Osteoblast (primary cell): ENCODE data around the gene SPRY1. TPM values are rescaled to one million over a fixed set of nuclear protein-coding genes. Genes with fewer than 3 reads are reported as not detected.

Experiments used
- DNase-seq: peaks from one replicate; pipeline ENCODE4 v3.0.0; 2011; ENCODE audit warnings: low spot score, mixed read lengths; ENCODE audit not compliant: insufficient read length; ENCODE audit errors: missing footprints
- H2AFZ ChIP-seq: 2 replicates; pipeline ENCODE4 v1.6.0; 2011; ENCODE audit warnings: mild to moderate bottlenecking, low read length
- H3K27ac ChIP-seq: 2 replicates; pipeline ENCODE4 v1.5.1; 2011; ENCODE audit warnings: mild to moderate bottlenecking, low read depth, low read length, moderate library complexity
- H3K27me3 ChIP-seq: 2 replicates; pipeline ENCODE4 v1.6.0; 2012; ENCODE audit warnings: mild to moderate bottlenecking, control low read depth, inconsistent platforms, low read length, moderate library complexity; ENCODE audit not compliant: insufficient read depth
- H3K36me3 ChIP-seq: 2 replicates; pipeline ENCODE4 v1.5.1; 2011; ENCODE audit warnings: mild to moderate bottlenecking, low read length, control low read depth, moderate library complexity; ENCODE audit not compliant: insufficient read depth
- H3K4me1 ChIP-seq: 2 replicates; pipeline ENCODE4 v1.5.1; 2011; ENCODE audit warnings: mild to moderate bottlenecking, low read length, control low read depth, moderate library complexity; ENCODE audit not compliant: insufficient read depth
- H3K4me2 ChIP-seq: 2 replicates; pipeline ENCODE4 v1.6.0; 2011; ENCODE audit warnings: mild to moderate bottlenecking, low read length; ENCODE audit not compliant: insufficient read depth
- H3K4me3 ChIP-seq: fragments of 200-600 bp; sonication (generic); 3 replicates; pipeline ENCODE4 v1.5.1; 2012; ENCODE audit warnings: mild to moderate bottlenecking, low read length, inconsistent platforms; ENCODE audit not compliant: insufficient read depth
- H3K79me2 ChIP-seq: 2 replicates; pipeline ENCODE4 v1.6.0; 2012; ENCODE audit warnings: mild to moderate bottlenecking, low read length, control low read depth, inconsistent platforms; ENCODE audit not compliant: insufficient read depth
- H3K9me3 ChIP-seq: 2 replicates; pipeline ENCODE4 v1.5.1; 2011; ENCODE audit warnings: low read depth, low read length, control low read depth
- H4K20me1 ChIP-seq: 2 replicates; pipeline ENCODE4 v1.6.0; 2012; ENCODE audit warnings: mild to moderate bottlenecking, low read length, control low read depth; ENCODE audit not compliant: insufficient read depth
- CTCF ChIP-seq: IDR thresholded peaks from 2 replicates; pipeline ENCODE4 v1.5.1; 2011; ENCODE audit warnings: mild to moderate bottlenecking, low read depth, low read length, moderate library complexity; ENCODE audit errors: extremely low read depth
- total RNA-seq: library from RNA; depleted of rRNA; stranded (reverse); fragments of >200 nt; gene quantifications from 2 replicates; pipeline ENCODE4 v1.2.3, GENCODE V29; 2012

The SPRY1 gene
- total RNA-seq, 1 donor: 5.1 TPM

GRCh38 chr4:123409334-123409733 lies 12.7 kb downstream of the SPRY1 start:
- TF ChIP-seq CTCF: no peak
- Histone ChIP-seq H3K79me2 (no peaks in the 10 kb centered on the region), H3K27me3 (no peaks in the 10 kb centered on the region), H3K9me3 (no peaks in the 10 kb centered on the region), H3K4me2 (no peak overlapping the region), H4K20me1 (no peaks in the 10 kb centered on the region), H3K27ac (no peak overlapping the region), H3K4me3 (no peak overlapping the region), H3K4me1 (no peaks in the 10 kb centered on the region), H2AFZ (no peak overlapping the region), H3K36me3 (no peaks in the 10 kb centered on the region)
- DNase-seq: no peak

- H4K20me1 ChIP-seq: no peaks in the 10 kb centered on the region
- TF ChIP-seq CTCF: no peak
- no peak for DNase-seq
- H3K4me2 ChIP-seq: no peak overlapping the region
- H3K4me3 ChIP-seq: no peak overlapping the region
- H3K36me3 ChIP-seq: no peaks in the 10 kb centered on the region
- H2AFZ ChIP-seq: no peak overlapping the region
- no peaks in the 10 kb centered on the region for H3K27me3 ChIP-seq
- H3K4me1 ChIP-seq: peaks cover 15% of the 10 kb centered on the region
- H3K9me3 ChIP-seq: no peaks in the 10 kb centered on the region
- H3K27ac ChIP-seq: no peak overlapping the region
- H3K79me2 ChIP-seq: no peaks in the 10 kb centered on the region
These were observed 14.9 kb downstream of the SPRY1 start for GRCh38 chr4:123411514-123411913.

- DNase-seq: no peak
- H3K9me3 ChIP-seq: no peaks in the 10 kb centered on the region
- no peaks in the 10 kb centered on the region for H3K36me3 ChIP-seq
- no peak for TF ChIP-seq CTCF
- no peak overlapping the region for H2AFZ ChIP-seq
- H3K4me2 ChIP-seq: no peak overlapping the region
- H4K20me1 ChIP-seq: no peaks in the 10 kb centered on the region
- H3K79me2 ChIP-seq: no peaks in the 10 kb centered on the region
- no peak overlapping the region for H3K27ac ChIP-seq
- no peak overlapping the region for H3K4me3 ChIP-seq
- H3K4me1 ChIP-seq: peaks cover 16% of the 10 kb centered on the region
- no peaks in the 10 kb centered on the region for H3K27me3 ChIP-seq
These were observed 15.5 kb downstream of the SPRY1 start for GRCh38 chr4:123412091-123412505.

- Histone ChIP-seq H2AFZ (no peak overlapping the region), H3K27me3 (no peaks in the 10 kb centered on the region), H3K36me3 (no peaks in the 10 kb centered on the region), H3K4me1 (peaks cover 21% of the 10 kb centered on the region), H3K4me3 (no peak overlapping the region), H4K20me1 (no peaks in the 10 kb centered on the region), H3K4me2 (no peak overlapping the region), H3K27ac (no peak overlapping the region), H3K79me2 (no peaks in the 10 kb centered on the region), H3K9me3 (no peaks in the 10 kb centered on the region)
- DNase-seq: peak; percentile 69
- TF ChIP-seq CTCF: no peak
These were observed 16.3 kb downstream of the SPRY1 start for GRCh38 chr4:123412700-123413512.
